HUDEP-2 (cell line): ENCODE results near the gene CLSTN3.
"Not testable (repeated sequence)": the region's sequence is repeated elsewhere in the genome, so short reads cannot be mapped to it uniquely, and the experiment has no call there.

Source experiments
- DNase-seq, 76 experiments: peaks; one replicate each; lab custom pipeline; 2025; ENCODE audit not compliant: unreplicated experiment in 76 of 76; lab: John Stamatoyannopoulos, UW

CLSTN3 gene

DNA sequence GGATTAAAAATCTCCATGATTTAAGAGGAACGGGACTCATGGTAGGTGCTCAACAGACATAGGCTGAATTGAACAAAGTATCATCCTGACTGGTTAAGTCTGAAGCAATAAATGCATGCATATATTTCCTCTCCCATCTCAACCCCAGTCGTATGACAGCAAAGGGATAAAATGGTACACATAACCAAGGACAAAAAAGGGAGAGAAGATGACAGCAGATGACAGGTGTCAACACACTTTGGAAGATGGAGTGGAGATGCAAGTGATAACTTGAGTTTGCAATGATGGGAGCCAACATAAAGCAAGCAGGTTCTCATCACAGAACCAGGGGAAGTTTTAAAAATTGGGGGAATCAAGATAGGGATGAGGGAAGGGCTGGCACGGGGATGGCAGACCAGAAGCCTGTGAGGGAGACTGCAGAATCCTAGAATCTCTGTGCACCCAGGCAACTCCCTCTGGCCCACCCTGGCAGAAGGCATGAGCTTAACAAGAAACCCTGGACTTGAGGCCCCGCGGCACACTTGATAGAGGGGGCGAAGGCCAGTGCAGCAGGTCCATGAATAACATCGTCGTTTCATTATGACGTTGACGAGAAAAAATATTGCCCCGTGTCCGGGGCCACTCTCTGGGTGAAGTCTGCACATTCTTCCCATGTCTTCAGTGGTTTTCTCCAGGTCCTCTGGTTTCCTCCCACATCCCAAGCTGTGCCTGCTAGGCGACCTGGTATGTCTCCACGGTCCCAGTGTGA, 26.2 kb upstream of the CLSTN3 start:
- DNase-seq = no peak

DNA sequence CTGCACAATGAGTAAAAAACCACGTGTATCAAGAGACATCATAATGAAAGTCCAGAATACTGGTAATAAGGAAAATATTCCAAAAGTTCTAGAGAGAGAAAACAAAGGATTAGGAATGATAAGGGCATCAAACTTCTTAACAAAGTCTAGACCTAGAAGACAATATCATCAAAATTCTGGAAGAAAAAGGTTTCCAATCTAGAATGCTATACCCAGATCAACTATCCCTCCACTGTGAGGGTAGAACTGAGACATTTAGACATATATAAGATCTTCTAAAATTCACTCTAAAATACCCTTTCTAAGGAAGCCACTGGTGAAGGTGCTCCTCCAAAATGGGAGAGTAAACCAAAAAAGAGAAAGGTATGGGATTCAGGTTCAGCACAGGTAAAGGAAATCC, 24.1 kb upstream of the CLSTN3 start:
- peak in 1 of 76 experiments; percentile 7 for DNase-seq

DNA sequence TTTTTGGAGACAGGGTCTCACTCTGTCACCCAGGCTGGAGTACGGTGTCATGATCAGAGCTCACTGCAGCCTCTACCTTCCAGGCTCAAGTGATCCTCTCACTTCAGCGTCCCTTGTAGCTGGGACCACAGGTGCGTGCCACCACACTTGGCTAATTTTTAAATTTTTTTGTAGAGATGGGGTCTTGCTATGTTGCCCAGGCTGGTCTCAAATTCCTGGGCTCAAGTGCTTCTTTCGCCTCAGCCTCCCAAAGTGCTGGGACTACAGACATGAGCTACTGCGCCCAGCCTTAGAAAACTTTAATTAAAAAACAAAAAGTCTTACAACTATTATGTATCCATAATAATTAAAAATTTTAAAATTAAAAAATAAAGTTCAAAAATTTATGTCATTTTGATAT, 23.0 kb upstream of the CLSTN3 start:
- not testable (repeated sequence) for DNase-seq

DNA sequence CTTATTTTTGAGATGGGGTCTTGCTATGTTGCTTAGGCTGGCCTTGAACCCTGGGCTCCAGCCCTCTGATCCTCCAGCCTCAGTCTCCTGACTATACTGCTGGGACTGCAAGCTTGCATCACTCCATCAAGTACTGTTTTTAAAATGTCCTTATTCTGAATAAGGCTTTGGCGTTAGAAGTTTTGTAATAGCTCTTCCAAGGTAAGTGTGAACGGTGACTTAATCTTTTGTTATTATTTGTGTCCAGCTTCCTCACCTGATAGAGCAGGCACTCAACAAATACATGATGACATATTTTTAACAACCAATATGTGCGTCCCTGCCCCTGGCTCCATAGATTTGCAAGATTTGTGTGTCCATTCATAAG, 22.6 kb upstream of the CLSTN3 start:
- peak in 1 of 76 experiments; percentile 7 for DNase-seq

DNA sequence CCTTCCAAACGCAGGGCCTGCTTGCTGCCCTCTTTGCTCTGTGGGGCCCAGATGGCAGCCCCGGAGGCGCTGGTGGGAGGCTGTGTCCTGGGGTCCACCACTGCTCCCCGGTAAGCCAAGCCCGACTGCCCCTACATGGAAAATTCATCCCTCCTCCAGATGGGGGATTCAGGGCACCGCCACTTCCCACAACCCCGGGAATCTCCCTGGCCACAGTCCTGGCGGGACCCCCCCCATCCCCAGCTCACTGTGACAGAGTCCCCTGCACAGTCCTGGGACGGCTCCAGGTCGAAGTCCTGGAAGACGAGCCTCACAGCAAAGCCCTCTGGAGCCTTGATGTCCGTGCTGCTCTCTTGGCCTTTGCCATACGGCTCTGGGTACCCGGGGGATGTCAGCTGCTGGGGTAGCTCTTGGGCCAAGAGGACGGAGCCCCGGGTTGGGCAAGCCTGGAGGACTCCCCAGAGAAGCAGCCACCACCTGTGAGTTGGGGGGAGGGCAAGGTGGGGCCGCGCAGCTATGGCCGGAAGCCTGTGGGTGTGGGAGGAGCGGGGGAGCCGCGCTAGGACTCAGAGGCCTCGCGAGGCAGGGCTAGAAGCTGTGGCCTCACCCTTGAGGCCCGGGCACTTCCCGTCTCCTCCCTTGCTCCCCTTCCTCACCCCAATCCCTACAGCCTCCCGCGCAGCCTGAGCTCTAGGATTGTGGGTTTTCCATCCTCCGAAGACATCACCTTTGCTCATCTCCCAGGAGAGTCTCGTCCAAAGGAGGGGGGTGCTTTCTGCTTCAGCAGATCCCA, 22.0 kb upstream of the CLSTN3 start:
- peak in 72 of 76 experiments; percentile 6 to 79 (median 59) for DNase-seq

DNA sequence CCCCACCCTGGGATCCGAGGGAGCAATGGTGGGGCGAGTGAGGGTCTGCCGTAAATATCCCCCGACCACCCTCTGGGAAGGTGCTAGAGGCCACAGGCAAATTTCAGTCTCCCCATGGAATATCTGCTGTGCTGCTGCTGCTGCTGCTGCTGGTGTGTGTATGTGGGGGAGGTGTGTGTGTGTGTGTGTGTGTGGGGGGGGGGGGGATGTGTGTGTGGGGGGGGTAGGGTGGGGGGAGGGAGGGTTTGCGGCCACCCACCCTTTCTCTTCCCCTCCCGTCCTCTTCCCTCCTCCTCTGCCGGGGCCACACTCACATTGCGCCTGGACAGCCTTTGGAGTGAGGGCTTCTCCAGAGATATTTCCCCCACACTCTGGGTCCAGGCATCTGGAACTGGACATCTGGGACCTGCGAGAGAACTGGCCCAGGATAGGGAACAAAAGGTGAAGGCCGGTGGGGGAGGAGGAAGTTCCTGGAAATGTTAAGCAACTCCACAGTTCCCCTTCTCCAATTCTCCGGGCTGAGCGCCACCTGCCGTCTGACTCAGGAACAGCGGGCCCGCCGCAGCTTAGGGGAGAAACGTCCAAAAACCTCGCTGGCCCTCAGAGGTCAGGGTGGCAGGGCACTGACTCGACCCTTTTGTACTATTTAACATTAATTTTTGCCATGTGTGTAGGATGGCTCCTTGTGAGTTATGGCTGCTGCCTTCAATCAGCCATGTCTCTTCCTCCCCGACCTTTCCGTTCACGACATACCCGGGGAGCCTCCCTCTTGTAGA, 21.2 kb upstream of the CLSTN3 start, which contains the start of gene C1RL:
TSS of gene C1RL (minus strand) at position 419 of the 776 bp plus-strand sequence. CDS start at position 385, 34 bp downstream.
- peak in 73 of 76 experiments; percentile 12 to 88 (median 67) for DNase-seq

DNA sequence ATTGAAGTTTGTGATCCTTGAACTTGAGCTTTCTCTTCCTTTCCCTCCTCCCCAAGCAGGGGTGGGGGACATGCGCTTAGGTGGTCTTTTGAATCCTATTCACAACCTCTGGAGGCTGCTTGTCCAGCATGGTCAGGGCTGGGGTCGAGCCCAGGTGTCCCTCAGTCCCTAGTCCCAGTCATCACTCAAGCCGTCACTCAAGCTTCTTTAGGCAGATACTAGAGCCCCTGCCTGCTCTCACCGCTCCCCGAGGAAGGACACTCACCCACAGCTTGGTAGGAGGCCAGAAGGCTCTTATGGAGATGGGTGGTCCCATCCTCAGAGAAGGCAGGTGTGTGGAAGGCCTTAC, 20.6 kb upstream of the CLSTN3 start:
- no peak for DNase-seq

DNA sequence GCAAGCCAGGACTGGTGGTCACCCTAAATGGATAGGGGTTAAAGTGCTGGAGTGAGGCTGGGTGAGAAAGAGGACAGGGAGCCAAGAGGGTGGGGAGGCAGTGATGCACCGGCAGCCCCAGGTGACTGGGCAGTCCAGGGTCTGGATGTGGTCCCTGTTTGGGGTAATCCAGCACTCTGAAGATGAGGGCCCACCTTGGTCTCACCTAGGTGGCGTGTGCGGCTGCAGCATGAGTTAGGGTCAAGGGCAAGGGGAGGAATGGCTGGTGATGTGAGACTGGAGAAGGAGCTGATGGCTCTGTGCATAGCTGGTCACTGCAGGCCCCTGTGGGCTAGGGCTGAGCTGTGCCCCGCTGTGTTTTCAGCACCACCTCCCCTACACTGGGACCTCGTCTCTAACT, 19.5 kb upstream of the CLSTN3 start:
- DNase-seq = no peak

DNA sequence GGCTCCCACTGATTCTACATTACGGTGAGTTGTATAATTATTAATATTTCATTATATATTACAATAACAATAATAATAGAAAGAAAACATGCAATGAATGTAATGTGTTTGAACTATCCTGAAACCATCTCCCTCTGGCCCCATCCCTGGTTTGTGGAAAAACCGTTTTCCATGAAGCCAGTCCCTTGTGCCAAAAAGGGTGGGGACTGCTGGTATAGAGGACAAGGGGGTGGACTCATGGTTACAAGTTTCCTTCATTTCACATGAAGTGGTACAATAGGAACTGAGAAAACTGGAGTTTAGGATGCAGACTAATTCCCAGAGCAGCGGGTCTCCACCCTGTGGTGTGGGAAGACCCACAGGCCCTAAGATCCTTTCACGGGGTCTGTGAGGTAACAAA, 18.1 kb upstream of the CLSTN3 start:
- DNase-seq = no peak

DNA sequence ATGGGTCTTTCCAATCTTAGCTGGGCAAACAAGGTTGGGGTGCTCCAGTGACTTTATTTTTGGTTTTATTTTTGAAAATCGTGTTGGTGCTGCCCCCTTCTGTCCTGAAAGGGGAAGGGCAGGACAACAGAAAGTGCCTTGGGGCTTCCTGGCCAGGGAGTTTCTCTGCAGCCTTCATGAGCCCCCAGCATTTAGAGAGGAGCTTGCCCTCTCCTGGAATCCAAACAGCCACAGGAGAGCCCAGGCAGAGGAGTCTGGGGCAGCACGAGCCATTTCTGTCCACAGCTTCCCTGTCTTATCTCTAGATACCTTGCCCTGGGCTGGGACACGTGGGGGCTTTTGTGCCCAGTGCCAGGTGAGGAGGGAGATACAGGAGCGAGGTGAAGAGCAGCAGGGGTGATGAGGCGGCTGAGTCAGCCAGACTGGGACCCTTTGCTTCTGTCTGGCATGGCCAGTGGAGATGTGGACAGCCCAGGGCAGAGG, 16.7 kb upstream of the CLSTN3 start:
- DNase-seq = peak in 22 of 76 experiments; percentile 7 to 50 (median 20)

DNA sequence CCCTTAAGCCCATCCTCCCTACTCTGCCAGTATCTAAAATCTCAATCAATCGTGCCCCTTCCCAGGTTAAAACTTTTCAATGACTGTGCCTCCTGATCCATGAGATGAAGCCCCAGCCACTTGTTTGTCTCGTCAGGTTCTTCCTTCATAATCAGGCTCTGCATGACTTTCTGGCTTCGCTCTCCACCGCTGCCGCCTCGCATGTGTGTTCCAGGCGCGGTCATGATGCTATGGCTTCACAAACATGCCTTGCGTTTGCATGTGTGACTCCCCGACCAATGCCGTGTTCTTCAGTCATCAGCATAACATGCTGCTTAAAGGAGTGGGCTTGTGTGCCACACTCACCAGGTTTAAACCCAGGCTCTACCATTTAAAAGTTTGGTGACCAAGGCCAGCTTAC, 16.2 kb upstream of the CLSTN3 start:
- DNase-seq = no peak

DNA sequence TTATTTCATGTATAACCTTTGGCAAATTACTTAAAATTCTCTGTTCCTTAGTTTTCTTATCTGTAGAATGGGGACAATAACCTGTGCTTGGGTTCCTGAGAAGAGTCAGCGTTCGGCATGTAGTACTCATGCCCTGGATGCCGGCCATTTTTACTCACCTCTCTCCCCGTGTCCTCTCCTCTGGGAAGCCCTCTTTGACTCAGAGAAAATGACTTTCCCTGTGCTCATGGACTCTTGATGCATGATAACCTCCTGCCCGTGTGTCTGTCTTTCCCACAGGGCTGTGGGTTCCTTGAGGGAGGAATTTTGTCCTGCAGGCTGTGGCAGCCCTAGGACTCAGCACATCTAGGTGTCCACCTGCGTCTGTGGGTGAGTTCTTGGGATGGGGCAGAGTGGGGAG, 15.3 kb upstream of the CLSTN3 start:
- DNase-seq = no peak

DNA sequence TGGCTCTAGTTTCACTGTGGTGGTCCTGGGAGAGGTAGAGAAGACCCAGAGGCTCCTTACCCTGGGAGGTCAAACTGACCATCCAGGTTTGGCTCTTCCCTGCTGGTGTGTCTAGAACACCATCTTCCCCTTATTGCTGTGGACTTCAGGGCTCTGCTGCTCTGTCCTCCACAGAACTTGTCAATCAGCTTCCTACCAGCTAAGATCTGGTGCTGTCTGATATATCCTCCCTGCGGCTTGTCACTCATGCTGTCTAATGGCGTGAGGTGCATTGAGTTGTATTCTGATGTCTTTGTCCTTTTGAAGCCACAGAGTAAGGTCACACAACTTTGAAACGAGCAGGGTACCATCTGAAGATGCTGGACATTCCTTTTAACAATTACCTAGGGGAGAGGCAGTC, 14.0 kb upstream of the CLSTN3 start:
- no peak for DNase-seq

DNA sequence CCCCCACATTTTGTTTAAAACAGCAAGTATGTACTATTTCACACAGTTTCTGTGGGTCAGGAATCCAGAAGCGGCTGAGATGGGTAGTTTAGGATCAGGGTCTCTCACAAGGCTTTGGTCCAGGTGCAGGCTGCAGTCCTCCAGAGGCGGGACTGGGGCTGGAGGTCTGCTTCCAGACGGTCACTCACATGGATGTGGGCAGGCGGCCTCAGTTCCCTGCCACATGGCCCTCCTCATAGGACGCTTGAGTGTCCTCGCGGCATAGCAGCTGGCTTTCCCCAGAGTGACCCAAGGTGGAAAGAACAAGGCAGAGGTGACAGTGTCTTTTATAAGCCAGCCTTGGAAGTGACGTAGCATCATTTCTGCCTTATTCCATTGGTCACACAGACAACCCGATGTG, 13.3 kb upstream of the CLSTN3 start:
- no peak for DNase-seq

DNA sequence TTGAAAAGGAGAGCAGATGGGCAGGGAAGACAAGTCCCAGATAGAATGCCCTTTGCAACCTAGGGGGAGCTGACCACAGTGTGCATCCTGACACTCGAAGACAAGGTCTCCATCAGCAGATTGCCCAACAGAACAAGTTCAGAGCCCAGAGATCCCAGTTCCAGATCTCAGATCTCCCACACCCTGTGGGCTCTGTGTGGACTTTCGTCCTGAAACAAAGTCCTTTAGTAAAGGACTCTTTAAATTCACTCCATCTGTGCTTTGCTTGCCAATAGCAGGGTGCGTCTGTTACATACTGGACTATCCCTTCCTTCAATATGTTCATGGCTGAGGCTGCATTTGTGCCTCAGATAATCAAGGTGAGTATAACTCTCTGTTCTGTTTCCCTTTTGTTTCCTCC, 12.5 kb upstream of the CLSTN3 start:
- no peak for DNase-seq

DNA sequence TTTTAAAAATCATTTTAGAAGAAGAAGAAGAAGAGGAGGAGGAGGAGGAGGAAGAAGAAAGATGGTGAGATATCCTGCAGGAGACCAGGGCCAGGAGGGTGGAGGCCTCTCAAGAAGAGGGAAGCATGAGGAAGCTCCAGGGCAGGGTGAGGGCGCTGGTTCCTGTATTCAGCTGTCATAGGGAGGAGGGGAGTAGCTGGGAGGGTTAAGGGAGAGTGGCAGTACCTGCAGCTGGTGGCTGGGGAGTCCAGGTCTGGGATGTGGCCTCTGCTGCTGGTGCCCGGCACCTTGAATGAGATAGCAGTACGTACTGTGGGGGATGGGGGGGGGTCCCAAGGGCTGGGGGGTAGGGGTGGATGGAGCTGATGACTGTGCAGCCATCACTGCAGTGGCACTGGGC, 11.3 kb upstream of the CLSTN3 start:
- DNase-seq = no peak

DNA sequence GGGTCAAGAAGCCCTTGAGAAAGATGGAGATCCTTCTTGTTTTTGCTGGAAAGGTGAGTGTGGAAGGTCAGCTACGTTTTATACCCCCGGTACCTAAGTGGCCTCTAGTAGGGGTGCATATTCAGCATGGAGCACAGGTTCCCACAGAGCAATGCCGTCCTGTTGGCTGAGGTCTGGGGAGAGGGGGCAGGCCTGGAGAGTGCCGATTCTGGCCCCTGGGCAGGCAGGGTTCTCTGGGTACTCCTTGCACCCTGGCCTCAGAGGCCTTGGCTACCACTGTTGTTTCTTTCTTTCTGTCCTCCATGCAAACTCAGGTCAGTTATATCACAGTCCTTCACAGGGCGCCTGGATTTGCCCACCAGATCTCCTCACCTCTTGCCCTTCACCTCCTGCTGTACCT, 10.0 kb upstream of the CLSTN3 start:
- no peak for DNase-seq

DNA sequence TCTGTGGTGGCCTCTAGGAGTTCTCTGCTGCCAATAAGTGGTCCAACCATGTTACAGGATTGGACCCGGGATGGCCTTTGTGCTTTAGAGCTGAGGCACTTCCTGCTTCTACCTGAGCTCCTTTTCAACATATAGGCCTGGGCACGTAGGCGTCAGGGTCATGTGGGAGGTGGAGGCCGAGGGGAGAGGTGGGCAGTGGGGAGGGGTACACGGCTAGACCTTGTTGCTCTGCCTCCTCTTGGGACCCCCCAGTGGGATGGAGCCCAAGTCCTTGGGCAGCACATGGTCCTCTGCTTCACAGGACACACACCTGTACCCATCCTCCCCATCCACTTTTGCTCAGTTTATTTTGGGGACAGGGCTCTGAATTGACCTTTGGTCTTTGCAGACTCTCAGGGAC, 8.8 kb upstream of the CLSTN3 start:
- no peak for DNase-seq

DNA sequence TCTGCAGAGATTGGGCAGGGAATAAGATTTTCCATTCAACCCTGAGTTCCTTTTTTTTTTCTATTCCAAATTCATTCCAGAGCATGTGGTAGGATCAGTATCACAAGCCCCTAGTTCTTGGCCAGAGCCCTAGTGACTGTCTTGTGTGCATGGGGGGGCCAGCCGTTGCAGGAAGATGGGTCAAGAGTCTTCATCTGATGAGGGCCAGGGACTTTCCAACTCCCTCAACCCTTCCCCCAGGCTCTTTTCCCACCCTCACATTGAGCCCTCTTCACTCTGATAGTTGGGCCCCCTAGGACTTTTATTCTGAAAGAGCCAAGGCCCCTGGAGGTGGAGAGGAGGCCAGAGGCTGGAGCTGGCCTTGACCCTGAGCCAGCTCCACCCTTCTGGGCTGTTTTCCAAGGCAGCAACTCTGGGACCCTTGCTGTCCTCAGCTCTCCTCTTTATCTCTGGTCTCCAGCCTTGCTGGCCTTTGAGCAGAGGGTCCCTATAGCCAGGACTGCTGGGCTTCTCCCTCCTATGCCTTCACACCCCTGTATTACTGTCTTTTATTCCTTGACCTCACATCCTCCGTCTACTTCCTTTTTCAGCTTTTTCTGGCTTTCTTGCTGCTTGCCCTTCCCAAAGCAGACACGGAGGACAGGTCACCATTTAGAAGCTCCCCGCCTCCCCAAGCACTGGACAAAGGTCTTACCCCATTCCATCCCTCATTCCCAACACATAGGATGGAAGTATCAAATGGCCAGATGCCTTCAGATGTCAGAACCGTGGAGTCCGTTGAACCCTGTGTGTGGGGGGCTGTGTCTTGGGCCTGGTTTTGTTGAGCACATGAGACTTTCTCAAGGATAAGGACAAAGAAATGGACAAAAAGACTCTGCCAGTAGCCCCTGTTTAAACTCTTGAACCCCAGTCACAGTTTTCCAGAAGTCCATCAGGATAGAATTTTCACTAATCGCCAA, 7.1 kb upstream of the CLSTN3 start:
- peak in 52 of 76 experiments; percentile 5 to 78 (median 38) for DNase-seq
